ENCODE data around the gene ANKZF1. TPM values are rescaled to one million over a fixed set of nuclear protein-coding genes. Genes with fewer than 3 reads are reported as not detected.

ANKZF1 gene
- total and polyA plus RNA-seq, 10 of the 15 experiments (the other 5 are each of a cell fraction or from before 2014, with no cell fraction given): 3.1 to 104 (median 35.0) TPM

GRCh38 chr2:219207884-219208740 lies 21.5 kb upstream of the ANKZF1 start:
- H3K36me3 ChIP-seq (ENCODE audit: control insufficient read depth in 2 of 2, insufficient read depth in 2 of 2, low read length in 1 of 2): peaks cover 0 to 9% of the 10 kb centered on the region in 2 experiments; a peak in 2 of 4 replicates
- ATAC-seq: no peak

More at GRCh38 chr2:219207884-219208740, 21.5 kb upstream of the ANKZF1 start:
- no peaks in the 10 kb centered on the region for H4K20me1 ChIP-seq (ENCODE audit: control insufficient read depth, insufficient read depth)
- H3K27ac ChIP-seq (ENCODE audit: control insufficient read depth, insufficient read depth): no peak overlapping the region
- H2AFZ ChIP-seq (ENCODE audit: control insufficient read depth, low read depth, low read length): no peak overlapping the region
- H3K4me1 ChIP-seq (ENCODE audit: control insufficient read depth, insufficient read depth, low read length): peaks cover 8% of the 10 kb centered on the region
- POLR2A ChIA-PET: interaction anchor here (0.5 to 4.0 kb wide), 9 partner anchors 9 to 685 kb away, joined by 3 to 47 read pairs (median 6); partner anchors contain the start of genes ABCB6, ANKZF1, ATG9A and CNPPD1
- BruUV-seq (replicated peaks): no TSS peak
- FAIRE-seq (no peak), DNase-seq (ENCODE audit: low read depth, low spot score) (no peak)
- CTCF ChIA-PET: interaction anchor here (1.0 to 2.2 kb wide), 4 partner anchors 37 to 87 kb away, joined by 3 to 13 read pairs (median 6); partner anchors contain the start of gene NHEJ1
- no peak overlapping the region for H3K9ac ChIP-seq (ENCODE audit: control insufficient read depth, insufficient read depth, low read length)
- TF ChIP-seq SIN3A (IDR thresholded peaks at IDR 0.05; ENCODE audit: low read depth, low read length): no peak
- intact Hi-C loops (cut with micrococcal nuclease; ENCODE audit: unreplicated experiment): loop anchor here (2.0 to 5.0 kb wide), 2 partner anchors 31 to 69 kb away; partner anchors contain the start of genes CNPPD1 and DNAJB2
- no peaks in the 10 kb centered on the region; the same call in 1 of the 2 replicates for H3K79me2 ChIP-seq (ENCODE audit: control insufficient read depth, insufficient read depth, low read length)
- SMC1A ChIA-PET (ENCODE audit: uncharacterized antibody, unreplicated experiment): interaction anchor here (0.7 to 3.1 kb wide), 5 partner anchors 32 to 87 kb away, joined by 3 to 14 read pairs (median 4); partner anchors contain the start of genes CNPPD1, GLB1L and STK16
- H3K27me3 ChIP-seq (replicated peaks in 1 of 2; ENCODE audit: control insufficient read depth in 2 of 2, insufficient read depth in 2 of 2, low read length in 1 of 2): no peaks in the 10 kb centered on the region
- RAD21 ChIA-PET (ENCODE audit: unreplicated experiment): interaction anchor here (2.5 to 2.9 kb wide), 2 partner anchors 32 to 37 kb away, joined by 12 to 21 read pairs; partner anchors contain the start of genes CNPPD1 and SLC23A3
- H3K9me3 ChIP-seq (replicated peaks; ENCODE audit: control insufficient read depth, insufficient read depth, low read length): no peaks in the 10 kb centered on the region
- H3K4me2 ChIP-seq (ENCODE audit: control insufficient read depth, insufficient read depth): no peak overlapping the region; the same call in 1 of the 2 replicates
- in situ Hi-C loops (cut with MboI): loop anchor here (5.0 kb wide), 1 partner anchor 36 kb away; the partner anchor contains the start of gene SLC23A3
- WGBS (ENCODE audit: insufficient coverage, insufficient replicate concordance, low lambda C conversion rate, missing lambda C conversion rate): 85% methylated on average over 17 of the region's 17 CpGs
- no peak overlapping the region for H3K4me3 ChIP-seq
